GM21528 (cell line): ENCODE measurements around the gene PXDN.
"Not testable (repeated sequence)": the region's sequence is repeated elsewhere in the genome, so short reads cannot be mapped to it uniquely, and the experiment has no call there.

ENCODE experiments used
- ATAC-seq: cut with Tn5 transposase; IDR thresholded peaks from one replicate; pipeline ENCODE4 v1.9.1; 2021; ENCODE audit warnings: mild to moderate bottlenecking, moderate library complexity; ENCODE audit not compliant: unreplicated experiment, low FRiP score

Gene PXDN

DNA sequence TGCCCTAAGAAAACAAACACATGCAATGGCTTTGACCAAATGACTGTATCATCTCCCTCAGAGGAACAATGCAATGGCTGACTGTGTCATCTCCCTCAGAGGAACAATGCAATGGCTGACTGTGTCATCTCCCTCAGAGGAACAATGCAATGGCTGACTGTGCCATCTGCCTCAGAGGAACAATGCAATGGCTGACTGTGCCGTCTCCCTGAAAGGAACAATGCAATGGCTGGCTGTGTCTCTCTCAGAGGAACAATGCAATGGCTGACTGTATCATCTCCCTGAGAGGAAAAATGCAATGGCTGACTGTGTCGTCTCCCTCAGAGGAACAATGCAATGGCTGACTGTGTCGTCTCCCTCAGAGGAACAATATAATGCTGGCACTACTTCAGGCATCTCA, 122.3 kb downstream of the PXDN start:
- ATAC-seq = not testable (repeated sequence)

- ATAC-seq = no peak
Measured at GRCh38 chr2:1621501-1621900, 122.8 kb downstream of the PXDN start.

DNA sequence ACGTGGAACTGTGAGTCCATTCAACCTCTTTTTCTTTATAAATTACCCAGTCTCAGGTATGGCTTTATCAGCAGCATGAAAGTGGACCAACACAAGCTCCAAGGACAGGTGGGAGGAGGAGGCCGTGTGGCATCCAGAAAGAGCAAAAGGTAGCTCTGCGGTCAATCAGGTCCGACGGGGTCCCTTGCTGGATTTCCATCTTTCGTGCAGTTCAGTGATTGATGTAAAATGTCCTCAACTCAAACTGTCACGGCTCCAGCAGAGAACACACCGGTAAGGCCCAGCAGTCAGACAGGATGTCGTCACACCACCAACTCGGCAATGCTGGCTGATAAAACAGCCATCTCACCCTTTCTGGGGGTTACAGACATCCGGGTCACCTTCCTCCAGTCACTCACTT, 123.3 kb downstream of the PXDN start:
- ATAC-seq = no peak

DNA sequence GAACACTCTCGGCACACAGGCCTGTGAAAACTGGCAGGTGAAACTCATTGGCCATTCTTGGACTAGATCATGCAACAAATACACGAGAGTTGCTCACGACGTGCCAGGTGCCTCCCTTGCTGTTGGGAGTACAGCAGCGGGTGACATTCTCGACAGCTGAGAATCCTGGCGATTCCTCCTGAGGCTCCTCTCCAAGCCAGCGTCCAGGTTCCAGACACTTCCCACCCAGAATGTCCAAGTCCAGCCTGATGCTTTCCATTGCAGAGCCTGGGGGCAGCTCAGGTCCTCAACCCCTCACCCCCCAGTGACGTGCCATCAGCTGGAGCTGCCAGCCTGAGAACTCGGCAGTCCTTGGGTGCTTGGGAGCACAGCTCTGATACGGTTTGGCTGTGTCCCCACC, 124.2 kb downstream of the PXDN start:
- no peak for ATAC-seq

GRCh38 chr2:1619556-1619955, 124.8 kb downstream of the PXDN start:
- no peak for ATAC-seq

DNA sequence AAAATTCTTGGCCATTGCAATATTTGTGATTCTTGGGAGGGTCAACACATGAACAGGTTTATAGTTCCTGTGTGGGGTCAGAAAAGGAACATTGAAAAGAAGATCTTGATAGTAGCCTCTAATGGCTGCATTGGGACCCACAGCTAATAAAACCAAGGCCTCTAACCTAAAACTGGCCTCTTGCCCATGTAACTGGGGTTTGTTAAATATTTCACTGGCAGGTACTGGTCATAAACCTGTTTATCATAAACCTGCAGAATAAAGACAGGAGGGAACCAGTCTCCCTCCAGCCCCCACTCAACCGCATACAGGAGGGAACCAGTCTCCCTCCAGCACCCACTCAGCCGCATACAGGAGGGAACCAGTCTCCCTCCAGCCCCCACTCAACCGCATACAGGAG, 125.3 kb downstream of the PXDN start:
- ATAC-seq = no peak

DNA sequence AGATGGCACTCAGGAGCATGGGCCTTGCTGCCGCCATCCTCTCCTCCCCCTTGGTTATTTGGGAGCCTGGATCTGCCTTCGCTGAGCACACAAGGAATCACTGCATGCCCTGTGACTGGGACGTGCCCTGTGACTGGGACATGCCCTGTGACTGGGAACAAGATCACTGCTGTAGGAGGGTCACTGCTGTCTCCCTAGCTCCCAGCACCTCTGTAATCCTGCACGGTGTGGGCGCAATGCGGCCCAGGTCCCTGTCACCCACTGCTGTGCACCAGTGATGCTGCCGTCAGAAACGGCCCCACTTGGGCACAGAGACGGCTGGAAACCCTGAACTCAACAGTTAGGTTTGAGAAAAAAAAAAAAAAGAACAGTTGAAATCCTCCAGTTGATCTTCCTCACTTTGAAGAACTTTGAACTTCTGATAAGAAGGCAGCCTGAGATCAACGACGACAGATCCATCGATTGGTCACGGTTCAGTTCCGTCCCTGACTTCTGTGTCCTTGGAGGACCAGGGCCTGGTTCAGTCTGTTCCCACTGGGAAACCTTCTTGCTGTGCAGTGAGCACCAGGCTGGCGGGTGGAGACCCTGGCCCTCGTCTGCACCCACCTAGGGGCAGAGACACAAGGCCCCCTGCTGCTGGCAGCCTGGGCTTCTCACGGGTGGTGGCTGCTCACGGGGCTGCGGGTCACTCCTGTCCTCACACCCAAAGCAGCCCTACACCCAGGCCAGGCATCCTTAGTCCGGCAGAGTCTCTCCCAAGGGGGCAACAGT, 125.9 kb downstream of the PXDN start:
- ATAC-seq = no peak

- no peak for ATAC-seq
Measured at GRCh38 chr2:1617425-1618021, 126.8 kb downstream of the PXDN start.

- peak; percentile 73 for ATAC-seq
Measured at GRCh38 chr2:1614564-1614963, 129.8 kb downstream of the PXDN start.

DNA sequence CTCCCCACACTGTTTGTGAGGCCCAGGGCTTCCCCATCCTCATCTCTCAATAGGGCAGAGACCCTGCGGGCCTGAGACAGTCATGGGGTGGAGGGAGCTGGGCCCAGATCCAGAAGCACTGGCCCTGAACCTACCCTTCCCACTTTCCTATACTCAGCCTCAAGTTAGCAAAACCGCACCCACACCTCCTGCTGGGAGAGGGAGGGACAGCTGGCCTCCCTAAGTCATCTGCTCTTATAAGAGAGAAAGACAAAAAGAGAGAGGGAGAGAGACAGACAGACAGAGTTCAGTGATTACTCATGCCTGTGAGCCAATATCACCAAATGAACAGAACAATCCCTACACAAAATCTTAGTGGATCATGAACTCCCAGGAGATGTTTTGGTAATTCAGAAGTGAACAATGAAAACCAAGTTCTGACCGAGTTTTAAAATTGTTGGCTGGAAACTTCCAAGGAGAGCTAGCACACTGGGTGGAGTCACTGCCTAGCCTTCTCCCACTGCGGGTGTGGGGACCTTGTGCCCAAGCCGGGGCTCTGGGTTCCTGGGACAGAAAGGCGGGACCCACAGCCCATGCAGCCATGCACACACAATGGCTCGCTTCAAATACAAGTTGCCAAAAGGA, 130.5 kb downstream of the PXDN start:
- ATAC-seq = no peak

GRCh38 chr2:1613078-1613445, 131.3 kb downstream of the PXDN start:
- ATAC-seq = no peak

DNA sequence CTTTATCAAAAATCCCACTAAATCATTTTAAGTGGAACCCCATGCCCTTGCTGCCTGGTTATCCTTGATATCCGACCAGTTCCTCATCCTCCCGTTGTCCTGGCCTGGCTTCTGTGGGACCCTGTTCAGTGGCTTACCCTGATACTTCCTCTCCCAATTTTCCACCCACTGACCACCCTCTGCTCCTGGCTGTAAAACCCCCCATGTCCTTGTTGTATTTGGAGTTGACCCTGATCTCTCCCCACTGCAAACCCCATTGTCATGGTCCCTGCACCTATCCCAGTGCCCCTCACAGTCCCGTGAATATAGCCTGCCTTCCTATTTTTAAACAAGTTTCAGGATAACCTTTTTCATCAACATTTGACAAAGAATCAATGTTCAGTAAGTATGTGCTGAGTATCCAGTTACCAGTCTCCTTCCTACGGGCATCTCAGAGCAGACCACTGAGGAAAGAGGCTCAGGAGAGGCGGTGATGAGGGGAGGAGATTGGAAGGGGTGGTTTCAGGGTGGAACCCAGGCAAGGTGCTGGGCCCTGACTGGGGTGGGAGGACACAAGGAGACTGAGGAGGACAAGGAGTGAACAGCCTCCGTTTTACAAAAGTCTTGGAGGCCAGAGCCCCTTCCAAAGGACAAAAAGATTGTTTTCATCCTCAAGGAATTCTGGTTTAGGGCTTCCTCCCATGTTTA, 131.8 kb downstream of the PXDN start:
- ATAC-seq = no peak

- no peak for ATAC-seq
Measured at GRCh38 chr2:1611886-1612285, 132.4 kb downstream of the PXDN start.

DNA sequence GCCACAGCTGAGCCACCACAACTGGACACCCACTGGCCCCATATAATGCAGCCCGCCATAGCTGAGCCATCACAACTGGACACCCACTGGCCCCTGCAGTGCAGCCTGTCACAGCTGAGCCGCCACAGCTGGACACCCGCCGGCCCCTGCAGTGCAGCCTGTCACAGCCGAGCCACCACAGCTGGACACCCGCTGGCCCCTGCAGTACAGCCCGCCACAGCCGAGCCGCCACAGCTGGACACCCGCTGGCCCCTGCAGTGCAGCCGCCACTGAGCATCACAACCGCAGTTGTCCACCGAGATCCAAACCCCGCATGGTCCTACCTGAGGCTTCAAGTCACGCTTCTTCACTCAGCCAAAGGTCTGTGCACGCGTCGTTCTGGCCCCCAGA, 134.2 kb downstream of the PXDN start:
- no peak for ATAC-seq

DNA sequence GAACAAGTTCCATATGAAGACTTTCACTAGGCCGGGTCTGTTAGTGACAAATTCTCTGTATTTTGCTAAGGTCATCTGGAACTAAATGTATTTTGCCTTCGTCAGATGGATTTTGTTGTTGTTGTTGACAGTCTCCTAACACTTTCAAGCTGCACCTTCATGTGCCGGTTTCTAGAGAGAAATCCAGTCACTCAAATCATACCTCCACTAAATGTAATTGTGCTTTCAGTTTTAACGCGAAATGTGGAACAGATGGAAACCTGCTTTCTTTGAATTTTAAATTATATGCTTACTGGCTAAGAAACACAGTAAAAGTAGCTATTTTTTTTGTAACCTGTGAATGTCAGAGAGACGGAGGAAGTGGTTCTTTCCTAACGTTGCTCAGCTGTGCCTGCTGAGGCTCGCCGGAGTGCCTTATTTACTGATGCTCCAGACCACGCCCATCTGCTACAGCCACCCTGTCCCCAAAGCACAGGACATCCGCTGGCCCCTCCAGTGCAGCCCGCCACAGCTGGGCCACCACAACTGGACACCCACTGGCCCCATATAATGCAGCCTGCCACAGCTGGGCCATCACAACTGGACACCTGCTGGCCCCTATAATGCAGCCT, 134.7 kb downstream of the PXDN start:
- ATAC-seq = no peak

DNA sequence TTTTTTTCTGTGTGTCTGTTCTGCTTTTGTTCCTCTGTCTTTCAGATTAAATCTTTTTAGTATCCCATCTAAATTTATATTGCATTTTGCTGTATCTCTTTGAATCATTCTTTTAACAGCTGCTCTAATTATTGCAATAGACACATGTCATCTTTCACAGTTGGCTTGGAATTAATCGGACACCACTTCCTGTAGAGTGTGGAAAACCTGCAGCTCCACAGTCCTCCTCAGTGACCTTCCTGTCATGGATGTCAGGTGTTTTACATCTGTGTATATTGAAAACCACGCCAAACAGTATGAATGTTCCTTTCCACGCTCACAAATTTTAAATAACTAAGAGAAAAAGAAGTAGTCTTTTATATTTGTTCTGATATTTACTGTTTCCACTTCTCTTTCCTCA, 135.3 kb downstream of the PXDN start:
- ATAC-seq = no peak

DNA sequence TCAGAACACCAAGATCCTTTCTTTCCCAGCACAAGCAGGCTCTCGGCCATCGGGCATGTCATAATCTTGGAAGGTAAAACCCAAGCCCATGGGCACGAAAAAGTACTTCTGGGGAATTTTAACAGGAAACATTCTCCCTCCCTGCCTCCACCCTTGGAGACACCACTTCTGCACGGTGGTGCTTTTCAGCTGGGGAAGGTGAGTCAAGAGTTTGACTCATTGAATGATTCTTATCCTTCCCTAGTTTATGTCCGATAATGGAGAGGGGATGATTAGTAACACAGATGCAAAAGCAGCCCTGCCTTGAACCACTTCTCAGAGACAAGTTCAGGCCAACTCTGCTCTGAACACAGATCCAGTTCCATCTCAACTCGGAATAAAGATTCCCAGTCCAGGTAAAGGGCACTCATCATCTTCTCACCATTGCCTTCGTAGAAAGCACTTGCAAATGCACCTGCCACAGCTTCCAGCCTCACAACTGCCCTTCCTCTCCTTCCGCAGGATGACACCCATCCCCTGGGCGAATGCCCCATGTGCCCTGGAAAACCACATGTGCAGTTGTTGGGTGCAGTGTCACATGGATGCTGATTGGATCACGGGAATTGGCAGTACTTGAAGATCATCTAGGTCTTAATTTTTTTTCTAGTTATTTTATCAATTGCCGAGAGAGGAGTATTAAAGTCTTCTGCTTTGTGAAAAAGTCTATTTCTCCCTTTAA, 136.2 kb downstream of the PXDN start:
- ATAC-seq = no peak

GRCh38 chr2:1607236-1607920, 136.9 kb downstream of the PXDN start:
- no peak for ATAC-seq

DNA sequence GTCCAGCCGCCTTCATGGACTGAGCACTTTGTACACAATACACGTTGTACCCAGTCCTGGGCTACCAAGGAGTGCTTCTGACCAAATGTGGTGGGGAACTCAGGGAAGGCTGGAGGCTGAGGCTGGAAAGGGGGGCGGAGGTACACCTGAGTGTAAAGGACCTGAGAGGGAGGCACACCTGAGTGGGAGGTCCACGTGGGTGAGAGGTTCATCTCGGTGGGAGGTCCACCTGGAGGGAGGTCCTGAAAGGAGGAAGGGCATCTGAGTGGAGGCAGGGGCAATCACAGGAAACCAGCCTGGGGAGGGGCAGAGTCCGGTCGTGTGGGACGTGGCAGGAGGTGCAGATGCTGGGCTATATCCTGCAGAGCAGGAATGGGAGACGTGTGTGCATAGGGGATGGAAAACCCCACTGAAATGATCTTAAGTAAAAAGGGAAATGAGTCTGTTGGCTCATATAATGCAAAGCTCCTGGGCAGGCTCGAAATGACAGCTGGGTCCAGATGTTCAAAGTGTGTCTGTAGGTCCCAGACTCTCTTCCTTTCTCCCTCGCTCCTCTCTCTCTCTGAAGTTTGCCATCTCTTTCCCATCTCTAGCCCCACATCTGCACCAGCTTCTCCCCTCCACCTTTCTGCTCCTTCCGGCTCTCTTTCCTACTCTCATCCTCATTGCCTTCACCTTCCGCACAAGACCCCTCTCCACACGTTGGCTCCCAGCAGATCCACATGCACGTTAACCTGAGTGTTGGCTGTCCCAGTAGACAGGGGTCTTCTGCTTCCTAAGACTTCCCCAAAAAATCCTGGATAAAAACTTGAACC, 137.7 kb downstream of the PXDN start:
- no peak for ATAC-seq
